SK-N-SH treated with all-trans-retinoic acid at 6 μM for 48 hours (cell line): ENCODE measurements around the gene BTNL3.

Source experiments
- ATAC-seq: fragments of 200-7000 bp; cut with Tn5 transposase; 3 replicates; pipeline ENCODE4 v1.9.1; 2020; ENCODE audit warnings: mild to moderate bottlenecking, moderate library complexity
- ARNTL ChIP-seq: fragments of 450-650 bp; formaldehyde crosslinking; IDR thresholded peaks from 2 replicates; pipeline ENCODE4 v1.5.0; 2020; ENCODE audit warnings: low read depth, mild to moderate bottlenecking, moderate library complexity, borderline replicate concordance
- CREB5 ChIP-seq: fragments of 250-450 bp; sonication (Bioruptor Pico); IDR thresholded peaks from 2 replicates; pipeline ENCODE4 v1.5.1; 2020; ENCODE audit warnings: low read depth, mild to moderate bottlenecking, moderate library complexity
- CSDC2 ChIP-seq: fragments of 250-450 bp; sonication (Bioruptor Pico); IDR thresholded peaks from 2 replicates; pipeline ENCODE4 v1.5.0; 2020; ENCODE audit warnings: mild to moderate bottlenecking, moderate library complexity
- CSRNP3 ChIP-seq: fragments of 250-450 bp; sonication (Bioruptor Pico); IDR thresholded peaks from 2 replicates; pipeline ENCODE4 v1.5.1; 2021; ENCODE audit warnings: mild to moderate bottlenecking, moderate library complexity
- ESRRG ChIP-seq: fragments of 250-450 bp; sonication (Bioruptor Pico); IDR thresholded peaks from 2 replicates; pipeline ENCODE4 v1.6.1; 2021; ENCODE audit warnings: mild to moderate bottlenecking
- GLIS3 ChIP-seq: fragments of 250-450 bp; sonication (Bioruptor Pico); IDR thresholded peaks from 2 replicates; pipeline ENCODE4 v1.5.0; 2020; ENCODE audit warnings: mild to moderate bottlenecking, moderate library complexity
- ISL1 ChIP-seq: fragments of 250-450 bp; sonication (Bioruptor Pico); IDR thresholded peaks from 2 replicates; pipeline ENCODE4 v2.1.2; 2022; ENCODE audit warnings: mild to moderate bottlenecking, moderate library complexity
- OSR1 ChIP-seq: fragments of 250-450 bp; sonication (Bioruptor Pico); IDR thresholded peaks from 2 replicates; pipeline ENCODE4 v1.8.0; 2022; ENCODE audit warnings: moderate library complexity, mild to moderate bottlenecking, inconsistent platforms
- PATZ1 ChIP-seq: fragments of 250-450 bp; sonication (Bioruptor Pico); IDR thresholded peaks from 2 replicates; pipeline ENCODE4 v1.8.0; 2020; ENCODE audit warnings: mild to moderate bottlenecking, moderate library complexity, borderline replicate concordance
- POU6F1 ChIP-seq: fragments of 250-450 bp; sonication (Bioruptor Pico); IDR thresholded peaks from 2 replicates; pipeline ENCODE4 v1.8.0; 2021; ENCODE audit warnings: low read depth, mild to moderate bottlenecking, moderate library complexity, borderline replicate concordance
- PPARA ChIP-seq: fragments of 250-450 bp; sonication (Bioruptor Pico); IDR thresholded peaks from 2 replicates; pipeline ENCODE4 v1.5.0; 2020; ENCODE audit warnings: mild to moderate bottlenecking, borderline replicate concordance
- RARB ChIP-seq: fragments of 250-450 bp; sonication (Bioruptor Pico); IDR thresholded peaks from 2 replicates; pipeline ENCODE4 v1.8.0; 2021; ENCODE audit warnings: mild to moderate bottlenecking, moderate library complexity
- SNAI2 ChIP-seq: fragments of 250-450 bp; sonication (Bioruptor Pico); IDR thresholded peaks from 2 replicates; pipeline ENCODE4 v1.5.0; 2020; ENCODE audit warnings: mild to moderate bottlenecking, moderate library complexity
- TCF4 ChIP-seq: fragments of 250-450 bp; sonication (Bioruptor Pico); IDR thresholded peaks from 2 replicates; pipeline ENCODE4 v1.8.0; 2021; ENCODE audit warnings: mild to moderate bottlenecking, moderate library complexity, borderline replicate concordance
- TOX ChIP-seq: fragments of 250-450 bp; sonication (Bioruptor Pico); IDR thresholded peaks from 2 replicates; pipeline ENCODE4 v1.8.0; 2021; ENCODE audit warnings: mild to moderate bottlenecking, moderate library complexity, borderline replicate concordance
- TSHZ2 ChIP-seq: fragments of 250-450 bp; sonication (Bioruptor Pico); IDR thresholded peaks from 2 replicates; pipeline ENCODE4 v1.5.0; 2020; ENCODE audit warnings: mild to moderate bottlenecking, moderate library complexity
- ZC3H10 ChIP-seq: fragments of 250-450 bp; sonication (Bioruptor Pico); IDR thresholded peaks from 2 replicates; pipeline ENCODE4 v1.5.1; 2021; ENCODE audit warnings: mild to moderate bottlenecking, moderate library complexity
- ZFP3 ChIP-seq: fragments of 250-450 bp; sonication (Bioruptor Pico); IDR thresholded peaks from 2 replicates; pipeline ENCODE4 v1.5.0; 2020; ENCODE audit warnings: mild to moderate bottlenecking, moderate library complexity
- ZNF565 ChIP-seq: fragments of 450-650 bp; formaldehyde crosslinking; conservative IDR thresholded peaks from 2 replicates; pipeline ENCODE4 v1.5.0; 2020; ENCODE audit warnings: low read depth, mild to moderate bottlenecking, moderate library complexity
- ZNF70 ChIP-seq: fragments of 450-650 bp; formaldehyde crosslinking; IDR thresholded peaks from 2 replicates; pipeline ENCODE4 v1.5.0; 2020; ENCODE audit warnings: mild to moderate bottlenecking, moderate library complexity
- ZNF8 ChIP-seq: fragments of 450-650 bp; formaldehyde crosslinking; IDR thresholded peaks from 2 replicates; pipeline ENCODE4 v1.5.0; 2020; ENCODE audit warnings: mild to moderate bottlenecking, moderate library complexity

The BTNL3 gene

GRCh38 chr5:181041043-181041442 lies 52.4 kb downstream of the BTNL3 start (continued):
- TF ChIP-seq CSRNP3 (CRISPR knock-in tag) (no peak), CSDC2 (CRISPR knock-in tag) (no peak), ZNF70 (CRISPR knock-in tag) (no peak)

- ATAC-seq, result no peak
- TF ChIP-seq CSRNP3 (CRISPR knock-in tag), result no peak
- TF ChIP-seq ZC3H10 (CRISPR knock-in tag), result no peak
- TF ChIP-seq ZFP3, result no peak
- TF ChIP-seq TSHZ2 (CRISPR knock-in tag), result no peak
- TF ChIP-seq SNAI2 (CRISPR knock-in tag), result no peak
- no peak for TF ChIP-seq OSR1
- TF ChIP-seq ZNF565 (CRISPR knock-in tag), result no peak
- TF ChIP-seq ESRRG (CRISPR knock-in tag), result no peak
- TF ChIP-seq ZNF70 (CRISPR knock-in tag), result no peak
- TF ChIP-seq PATZ1 (CRISPR knock-in tag), result no peak
- TF ChIP-seq CREB5 (CRISPR knock-in tag), result no peak
- no peak for TF ChIP-seq GLIS3 (CRISPR knock-in tag)
- TF ChIP-seq ZNF8 (CRISPR knock-in tag), result no peak
- no peak for TF ChIP-seq PPARA
- TF ChIP-seq TOX (CRISPR knock-in tag), result no peak
- TF ChIP-seq ARNTL (CRISPR knock-in tag), result no peak
These were observed 53.5 kb downstream of the BTNL3 start for GRCh38 chr5:181042036-181042713.

- no peak for ATAC-seq
- TF ChIP-seq RARB (CRISPR knock-in tag) (no peak), TSHZ2 (CRISPR knock-in tag) (no peak), ISL1 (CRISPR knock-in tag) (no peak), SNAI2 (CRISPR knock-in tag) (no peak), POU6F1 (CRISPR knock-in tag) (no peak), ZC3H10 (CRISPR knock-in tag) (no peak), CSRNP3 (CRISPR knock-in tag) (no peak), TCF4 (CRISPR knock-in tag) (no peak), CREB5 (CRISPR knock-in tag) (no peak), GLIS3 (CRISPR knock-in tag) (no peak)
These were observed 54.1 kb downstream of the BTNL3 start for GRCh38 chr5:181042722-181043121.
